GM19395 (cell line): ENCODE measurements around the gene PMM1.
"Not testable (repeated sequence)": the region's sequence is repeated elsewhere in the genome, so short reads cannot be mapped to it uniquely, and the experiment has no call there.

Source experiments
- ATAC-seq: cut with Tn5 transposase; IDR thresholded peaks from one replicate; pipeline ENCODE4 v1.9.1; 2021; ENCODE audit warnings: mild to moderate bottlenecking, moderate library complexity; ENCODE audit not compliant: unreplicated experiment

PMM1 gene

DNA sequence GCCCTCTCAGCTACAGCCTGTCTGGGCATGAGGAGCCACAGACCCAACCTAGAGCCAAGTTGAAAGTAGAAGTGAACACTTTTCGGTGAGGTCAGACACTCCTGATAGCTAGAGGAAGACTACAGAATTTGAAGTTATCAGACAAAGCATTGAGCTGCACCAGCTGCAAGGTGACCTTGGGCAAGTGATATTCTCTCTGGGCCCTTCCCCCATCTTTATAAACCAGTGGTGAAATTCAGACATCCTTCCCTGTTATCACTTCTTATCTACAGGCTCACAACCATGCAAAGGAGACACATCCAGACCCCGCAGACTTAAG is 8.0 kb upstream of the PMM1 start:
- ATAC-seq = no peak

DNA sequence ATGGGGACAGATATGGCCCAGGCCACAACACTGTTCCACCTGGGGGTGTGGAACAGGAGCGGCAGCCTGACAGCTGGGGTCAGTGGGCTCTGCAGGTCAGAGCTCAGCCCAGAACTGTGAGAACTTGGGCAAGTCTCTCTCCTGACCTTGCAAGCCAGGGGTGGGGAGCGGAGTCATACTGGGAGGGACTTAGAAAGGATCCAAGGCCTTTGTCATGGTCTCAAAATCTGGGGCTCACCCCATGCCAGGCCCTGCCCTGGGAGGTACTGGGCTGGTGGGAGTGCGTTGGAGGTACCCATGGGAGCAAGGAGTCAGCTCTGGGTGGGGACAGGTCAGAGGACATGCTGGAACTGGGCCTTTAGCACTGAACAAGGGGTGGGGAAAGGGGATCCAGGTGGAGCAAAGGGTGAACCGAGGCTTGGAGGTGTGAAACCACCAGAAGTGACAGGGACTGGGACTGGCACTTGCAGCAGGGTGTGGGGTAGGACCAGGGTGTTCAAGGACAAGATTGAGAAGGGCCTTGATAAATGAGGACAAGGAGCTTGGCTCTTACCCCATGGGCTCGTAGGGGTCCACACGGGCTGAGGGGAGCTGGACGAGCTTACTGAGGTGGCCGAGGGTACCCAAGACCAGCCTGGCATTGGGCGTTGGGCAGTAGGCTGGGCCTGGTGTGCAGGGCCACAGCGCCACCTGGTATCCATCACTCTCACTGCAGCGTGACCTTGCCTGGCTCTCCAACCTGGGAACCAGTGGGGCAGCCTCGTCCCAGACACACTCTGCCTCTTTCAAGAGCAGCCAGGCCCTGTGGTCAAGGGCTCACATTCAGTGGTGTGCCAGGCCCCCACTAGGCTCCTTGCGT is 7.4 kb upstream of the PMM1 start:
- no peak for ATAC-seq

DNA sequence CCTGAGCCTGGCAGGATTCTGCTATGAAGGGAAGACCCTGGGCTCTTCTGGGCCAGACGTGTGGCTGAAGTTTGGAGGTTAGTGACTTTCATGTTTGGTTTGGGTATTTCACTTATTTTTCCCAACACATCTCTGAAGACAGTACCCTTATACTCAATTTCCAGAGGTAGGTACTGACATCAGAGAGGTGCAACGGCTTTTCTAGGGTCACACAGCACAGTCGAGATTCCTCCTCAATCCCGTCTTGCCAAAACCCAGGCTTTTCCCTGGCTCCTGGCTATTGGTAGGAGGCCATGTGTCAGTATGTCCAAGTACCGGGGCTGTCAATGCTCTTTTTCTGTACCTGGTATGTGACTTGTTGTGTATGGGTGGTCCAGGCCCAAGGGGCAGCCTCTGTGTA is 6.1 kb upstream of the PMM1 start:
- ATAC-seq = no peak

DNA sequence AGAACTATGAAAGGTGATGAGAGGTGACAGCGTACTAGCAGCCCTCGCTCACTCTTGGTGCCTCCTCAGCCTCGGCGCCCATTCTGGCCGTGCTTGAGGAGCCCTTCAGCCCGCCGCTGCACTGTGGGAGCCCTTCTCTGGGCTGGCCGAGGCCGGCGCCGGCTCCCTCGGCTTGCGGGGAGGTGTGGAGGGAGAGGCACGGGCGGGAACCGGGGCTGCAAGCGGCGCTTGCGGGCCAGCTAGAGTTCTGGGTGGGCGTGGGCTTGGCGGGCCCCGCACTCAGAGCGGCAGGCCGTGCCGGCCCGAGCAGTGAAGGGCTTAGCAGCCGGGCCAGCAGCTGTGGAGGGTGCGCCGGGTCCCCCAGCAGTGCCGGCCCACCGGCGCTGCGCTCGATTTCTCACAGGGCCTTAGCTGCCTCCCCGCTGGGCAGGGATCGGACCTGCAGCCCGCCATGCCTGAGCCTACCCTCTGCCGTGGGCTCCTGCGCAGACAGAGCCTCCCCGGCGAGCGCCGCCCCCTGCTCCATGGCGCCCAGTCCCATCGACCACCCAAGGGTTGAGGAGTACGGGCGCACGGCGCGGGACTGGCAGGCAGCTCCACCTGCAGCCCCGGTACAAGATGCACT is 3.8 kb upstream of the PMM1 start:
- not testable (repeated sequence) for ATAC-seq

DNA sequence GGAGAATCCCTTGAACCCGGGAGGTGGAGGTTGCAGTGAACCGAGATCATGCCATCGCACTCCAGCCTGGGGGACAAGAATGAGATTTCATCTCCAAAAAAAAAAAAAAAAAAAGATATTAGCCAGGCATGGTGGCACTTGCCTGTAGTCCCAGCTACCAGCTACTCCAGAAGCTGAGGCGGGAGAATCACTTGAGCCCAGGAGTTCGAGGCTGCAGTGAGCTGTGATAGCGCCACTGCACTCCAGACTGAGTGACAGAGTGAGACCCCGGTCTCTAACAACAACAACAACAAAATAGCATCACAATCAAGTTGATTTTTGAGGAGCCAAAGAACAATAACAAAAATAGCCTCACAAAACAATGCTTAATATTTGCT is 2.3 kb downstream of the PMM1 start:
- no peak for ATAC-seq

DNA sequence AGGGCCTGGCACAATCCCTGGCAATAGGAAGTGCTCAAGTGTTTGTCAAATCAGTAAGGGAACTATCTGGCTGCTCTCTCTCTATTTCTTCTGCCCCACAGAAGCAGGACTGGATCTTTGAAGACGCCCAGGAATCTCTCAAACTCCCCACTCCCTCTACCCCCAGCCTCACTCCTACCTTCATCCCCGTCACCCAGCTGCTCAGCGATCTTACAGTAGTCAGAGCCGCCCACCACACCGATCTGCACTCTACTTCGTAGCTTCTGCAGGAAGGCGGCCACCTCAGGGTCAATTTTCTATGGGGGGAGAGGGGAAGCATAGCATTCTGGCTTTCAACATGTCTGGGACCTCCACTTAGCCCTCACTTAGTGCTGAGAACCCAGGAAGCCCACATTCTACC is 3.7 kb downstream of the PMM1 start:
- no peak for ATAC-seq

DNA sequence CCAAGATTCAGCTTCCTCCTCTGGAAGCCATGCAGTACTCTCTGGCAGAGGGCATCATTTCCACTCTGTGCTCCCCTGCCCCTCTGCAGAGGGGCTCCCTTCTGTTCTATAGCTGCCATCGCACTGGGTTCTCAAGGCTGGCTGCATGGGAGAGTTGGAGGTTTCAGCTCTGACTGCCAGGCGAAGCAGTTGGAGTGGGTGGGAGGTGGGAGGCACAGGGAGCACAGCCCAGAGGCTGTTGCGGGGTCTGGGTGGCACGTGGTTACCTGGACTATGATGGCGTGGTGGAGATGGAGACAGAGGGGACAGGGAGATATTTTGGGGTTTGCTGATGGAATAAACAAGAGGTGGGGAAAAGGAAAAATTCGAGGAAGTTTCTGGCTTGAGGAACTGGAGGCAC is 4.8 kb downstream of the PMM1 start:
- ATAC-seq = no peak

DNA sequence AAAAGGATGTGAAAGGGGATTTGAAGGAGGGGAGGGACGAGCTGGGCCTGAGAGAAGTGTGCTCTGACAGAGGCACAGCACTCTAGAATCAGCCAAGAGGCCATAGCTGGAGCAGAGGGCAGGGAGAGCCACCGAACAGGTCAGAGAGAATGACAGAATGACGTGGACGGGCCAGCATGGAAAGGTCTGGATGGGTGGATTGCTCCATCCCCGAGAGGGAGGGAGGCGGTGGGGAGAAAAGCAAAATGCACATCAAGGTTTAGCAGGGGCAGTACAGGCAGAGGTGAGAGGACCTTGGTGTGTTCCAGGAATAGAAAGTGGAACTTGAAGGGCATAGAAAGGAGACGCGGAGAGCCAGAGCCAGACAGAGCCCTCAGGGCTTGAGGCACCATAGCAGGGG is 6.9 kb downstream of the PMM1 start:
- no peak for ATAC-seq

DNA sequence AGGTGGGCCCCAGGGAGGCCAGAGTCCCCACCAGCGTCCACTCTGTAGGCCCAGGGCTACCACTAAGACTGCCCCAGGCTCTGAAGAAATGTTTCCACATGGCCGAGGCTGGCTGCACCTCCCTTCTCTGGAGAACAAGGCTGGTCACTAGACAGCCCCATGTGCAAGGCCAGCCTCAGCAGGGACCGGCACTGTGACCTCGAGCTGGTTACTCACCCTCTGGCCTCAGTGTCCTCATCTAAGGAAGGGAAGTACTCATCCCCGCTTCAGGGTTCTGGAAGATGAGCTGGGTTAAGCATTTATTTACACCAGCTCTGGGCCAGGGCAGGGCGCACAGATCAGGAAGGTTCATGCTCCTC is 9.7 kb downstream of the PMM1 start:
- no peak for ATAC-seq

DNA sequence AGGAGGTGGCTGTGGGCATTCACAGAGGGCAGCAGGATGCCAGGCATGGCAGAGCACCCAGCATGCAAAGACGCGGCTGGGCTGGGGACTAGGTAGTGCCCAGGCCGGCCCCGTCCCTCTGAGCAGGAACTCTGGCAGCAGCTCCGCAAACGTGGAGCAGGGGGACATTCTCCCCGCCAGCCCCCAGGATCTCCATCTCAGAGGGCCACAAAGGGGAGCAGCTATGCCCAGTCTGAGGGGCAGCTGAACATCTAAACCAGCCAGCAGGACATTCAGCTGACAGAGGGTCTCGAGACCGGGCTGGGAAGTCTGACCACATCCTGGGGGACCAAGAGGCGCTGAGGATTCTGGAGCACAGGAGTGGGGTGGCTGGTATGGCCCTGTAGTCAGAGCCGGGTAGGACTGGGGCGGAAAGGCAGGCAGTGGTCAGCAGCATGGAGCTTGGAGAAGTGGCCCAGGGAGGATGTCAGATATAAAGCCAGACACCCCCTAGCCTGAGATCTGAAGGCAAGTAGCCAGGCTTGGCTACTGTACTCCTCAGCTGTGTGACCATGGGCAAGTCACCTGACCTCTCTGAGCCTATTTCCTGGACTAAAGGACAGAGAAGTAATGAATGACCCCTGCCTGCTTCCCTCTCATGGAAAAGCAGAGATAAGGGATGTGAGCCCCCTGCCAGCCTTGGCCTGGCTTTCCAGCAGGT is 10.2 kb downstream of the PMM1 start:
- ATAC-seq = no peak

DNA sequence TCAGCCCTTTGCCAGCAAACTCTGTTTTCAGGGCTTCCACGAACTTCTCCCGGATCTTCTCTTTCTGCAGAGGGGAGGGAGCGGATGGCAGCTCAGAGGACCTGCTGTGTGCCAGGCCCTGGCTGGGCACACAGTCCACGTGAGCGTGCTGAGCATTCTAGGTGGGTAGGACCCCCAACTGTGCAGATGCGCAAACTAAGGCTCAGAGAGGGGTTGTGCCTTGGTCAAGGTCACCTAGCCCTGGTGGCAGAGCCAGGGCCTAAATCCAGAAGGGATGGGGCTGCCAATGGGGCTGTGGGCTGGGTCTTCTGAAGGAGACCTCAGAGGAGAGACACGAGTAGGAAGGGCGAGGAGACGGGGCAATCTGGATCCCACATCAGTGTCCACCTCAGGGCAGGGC is 10.8 kb downstream of the PMM1 start:
- no peak for ATAC-seq

DNA sequence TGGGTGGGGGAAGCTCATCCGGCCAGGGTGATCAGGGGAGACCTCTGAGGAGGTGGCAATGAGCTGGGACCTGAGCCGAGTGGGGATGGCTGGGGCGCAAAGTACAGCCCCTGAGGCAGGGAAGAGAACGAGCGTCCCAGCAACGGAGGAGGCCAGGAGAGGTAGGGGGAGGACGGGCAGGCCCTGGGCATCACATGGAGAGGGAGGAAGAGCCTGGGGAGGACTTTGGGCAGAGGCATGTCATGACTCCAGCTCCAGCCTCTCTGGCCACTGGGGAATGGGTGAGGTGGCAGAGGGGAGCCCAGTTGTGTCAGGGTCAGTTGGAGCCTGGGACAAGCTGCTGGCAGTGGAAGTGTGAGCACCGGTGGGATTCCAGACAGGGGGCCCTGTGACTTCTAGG is 11.5 kb downstream of the PMM1 start:
- ATAC-seq = no peak

DNA sequence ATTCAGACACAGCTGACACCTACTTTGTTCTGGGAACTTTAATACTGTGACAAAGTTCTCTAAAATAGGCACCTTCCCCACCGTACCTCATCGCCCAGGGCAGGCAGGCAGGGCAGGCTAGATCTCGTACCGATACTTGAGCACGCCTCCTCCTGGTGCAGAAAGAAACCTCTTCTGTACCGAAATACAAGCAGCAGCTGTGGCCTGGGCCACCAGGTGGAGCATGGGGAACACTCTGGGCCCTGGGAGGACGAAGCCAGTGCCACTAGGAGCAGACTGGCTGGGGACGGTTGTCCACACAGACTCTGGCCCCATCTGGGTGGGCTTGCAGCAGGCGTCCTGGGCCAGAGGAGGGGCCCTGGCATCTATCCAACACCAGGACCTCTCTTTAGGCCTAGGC is 12.8 kb downstream of the PMM1 start:
- ATAC-seq = no peak

DNA sequence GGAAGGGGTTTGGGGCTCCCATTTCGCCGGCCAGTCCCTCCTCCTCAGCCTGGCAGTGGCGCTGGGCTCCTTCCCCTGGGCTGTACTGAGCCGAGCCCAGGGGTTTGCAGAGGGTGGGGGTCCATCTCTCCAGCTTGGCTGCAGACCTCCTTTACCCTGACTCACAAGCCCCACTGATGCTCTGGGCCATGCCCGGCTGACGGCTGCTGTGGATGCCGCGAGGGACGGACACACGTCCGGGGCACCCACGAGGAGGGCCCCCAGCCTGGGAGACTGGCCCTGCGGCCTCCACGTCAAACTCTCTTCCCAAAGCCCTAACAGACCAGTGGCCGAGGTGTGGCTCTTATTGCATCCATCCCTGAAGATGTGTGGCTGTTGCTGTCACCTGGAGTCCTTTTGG is 14.1 kb downstream of the PMM1 start:
- ATAC-seq = no peak

DNA sequence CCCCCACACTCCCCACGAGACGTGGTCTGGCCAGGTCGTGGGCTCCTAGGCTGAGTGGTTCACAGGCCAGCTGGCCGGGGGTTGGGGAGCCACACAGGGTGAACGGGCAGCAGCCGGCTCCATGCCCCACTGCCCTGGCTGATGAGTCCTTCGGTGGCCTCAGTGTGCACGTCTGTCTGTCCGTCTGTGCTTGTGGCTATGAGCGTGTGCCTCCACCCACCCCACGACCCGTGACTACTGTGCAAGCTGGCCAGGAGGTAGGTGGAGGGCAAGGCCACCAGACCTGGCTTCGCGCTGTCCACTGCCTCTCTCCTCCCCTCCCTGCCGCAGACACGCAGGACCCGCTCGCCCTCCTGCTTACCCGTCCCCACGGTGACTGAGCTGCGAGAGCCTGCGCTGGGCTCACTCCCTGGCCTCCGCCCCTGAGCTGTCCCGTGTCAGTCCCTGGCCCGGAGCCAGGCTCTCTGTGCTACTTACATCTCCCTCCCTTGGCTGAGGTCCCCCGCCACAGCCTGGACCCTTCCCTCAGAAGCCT is 14.7 kb downstream of the PMM1 start:
- no peak for ATAC-seq

DNA sequence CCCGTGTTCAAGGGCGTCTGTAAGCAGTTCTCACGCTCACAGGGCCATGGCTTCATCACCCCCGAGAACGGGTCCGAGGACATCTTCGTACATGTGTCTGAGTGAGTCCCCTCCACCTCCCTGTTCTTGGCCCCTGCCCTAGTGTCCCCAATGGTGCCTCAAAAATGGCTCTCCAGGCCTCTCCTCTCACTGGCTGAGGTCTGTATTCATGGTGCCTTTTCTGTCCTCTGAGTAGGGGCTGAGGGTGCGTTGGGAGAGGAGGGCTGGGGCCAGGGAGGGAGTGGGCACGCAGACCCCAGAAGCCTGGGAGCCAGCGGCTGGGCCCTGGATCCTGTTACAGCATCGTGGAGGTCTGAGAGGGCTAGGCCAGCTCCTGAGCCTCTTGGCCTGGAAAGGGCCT is 16.0 kb downstream of the PMM1 start:
- ATAC-seq = no peak

DNA sequence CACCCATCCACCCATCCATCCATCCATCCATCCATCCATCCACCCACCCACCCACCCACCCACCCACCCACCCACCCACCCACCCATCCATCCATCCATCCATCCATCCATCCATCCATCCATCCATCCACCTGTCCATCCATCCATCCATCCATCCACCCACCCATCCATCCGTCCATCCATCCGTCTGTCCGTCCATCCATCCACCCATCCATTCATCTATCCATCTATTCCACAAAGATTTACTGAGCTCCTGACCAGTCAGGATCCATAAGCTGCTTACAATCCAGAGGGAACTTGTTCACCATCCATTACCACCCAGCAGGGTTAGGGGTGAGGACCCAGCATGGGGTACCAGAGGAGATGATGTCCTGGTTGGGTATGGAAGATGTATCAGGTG is 17.3 kb downstream of the PMM1 start:
- ATAC-seq = not testable (repeated sequence)

DNA sequence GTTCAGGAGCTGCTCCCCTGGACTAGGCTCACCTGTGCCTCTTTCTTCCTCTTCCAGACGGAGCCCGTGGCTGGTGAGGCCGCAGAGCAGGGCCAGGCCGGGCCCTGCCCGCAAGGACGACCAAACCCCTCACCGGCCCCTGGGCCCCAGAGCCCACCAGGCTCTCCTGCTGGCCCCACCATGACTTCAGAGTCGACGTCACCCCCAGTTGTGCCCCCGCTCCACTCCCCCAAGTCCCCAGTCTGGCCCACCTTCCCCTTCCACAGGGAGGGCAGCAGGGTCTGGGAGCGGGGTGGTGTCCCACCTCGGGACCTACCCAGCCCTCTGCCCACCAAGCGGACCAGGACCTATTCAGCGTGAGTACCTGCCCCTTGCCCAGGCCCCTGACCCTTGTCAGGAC is 17.9 kb downstream of the PMM1 start:
- ATAC-seq = no peak

DNA sequence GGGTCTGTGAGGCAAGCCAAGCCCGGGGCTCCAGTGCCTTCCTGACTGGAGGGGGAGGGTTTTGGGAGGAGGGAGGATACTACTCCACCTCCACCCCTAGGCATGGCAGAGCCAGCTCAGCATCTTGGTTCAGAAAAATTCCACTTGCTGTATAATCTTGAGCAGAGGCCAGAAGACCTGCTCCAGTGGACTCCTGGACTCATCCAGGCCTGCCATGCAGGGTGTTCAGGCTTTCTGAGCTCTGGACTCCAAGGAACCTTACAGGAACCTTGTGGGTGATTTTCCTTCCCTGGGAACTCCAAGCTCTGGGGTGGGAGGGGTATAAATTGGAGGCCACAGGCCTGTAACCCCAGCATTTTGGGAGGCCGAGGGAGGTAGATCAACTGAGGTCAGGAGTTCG is 19.4 kb downstream of the PMM1 start:
- ATAC-seq = no peak

DNA sequence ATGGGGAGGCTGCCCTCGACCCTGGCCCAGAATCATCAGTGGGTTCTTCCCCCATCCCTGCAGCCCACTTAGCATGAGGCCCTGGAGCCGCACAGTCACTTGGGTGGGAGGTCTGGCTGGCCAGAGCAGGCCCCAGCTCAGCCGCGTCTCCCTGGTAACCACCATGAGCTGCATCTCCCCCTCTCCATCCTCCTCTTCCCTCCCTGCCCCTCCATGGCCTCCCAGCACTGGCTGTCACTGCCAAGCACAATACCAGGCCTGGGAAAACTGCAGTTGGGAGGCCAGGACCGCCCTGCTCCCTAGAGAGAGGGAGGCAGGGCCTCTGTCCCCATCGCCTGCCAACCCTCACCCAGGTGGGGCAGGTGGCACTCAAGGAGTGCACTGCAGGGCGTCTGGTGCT is 20.8 kb downstream of the PMM1 start:
- no peak for ATAC-seq

DNA sequence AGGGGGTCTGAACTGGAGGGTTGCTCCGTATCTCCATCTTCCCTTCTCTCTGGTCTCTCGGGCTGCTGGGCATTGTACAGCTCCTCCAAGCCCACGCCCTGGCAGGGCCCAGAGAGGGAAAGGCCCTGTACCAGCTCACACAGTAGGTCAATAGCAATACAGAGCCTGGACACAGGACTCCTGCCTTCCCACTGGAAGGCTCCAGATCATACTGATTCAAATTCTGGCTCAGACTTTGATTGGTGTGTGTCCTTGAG is 22.2 kb downstream of the PMM1 start:
- no peak for ATAC-seq

DNA sequence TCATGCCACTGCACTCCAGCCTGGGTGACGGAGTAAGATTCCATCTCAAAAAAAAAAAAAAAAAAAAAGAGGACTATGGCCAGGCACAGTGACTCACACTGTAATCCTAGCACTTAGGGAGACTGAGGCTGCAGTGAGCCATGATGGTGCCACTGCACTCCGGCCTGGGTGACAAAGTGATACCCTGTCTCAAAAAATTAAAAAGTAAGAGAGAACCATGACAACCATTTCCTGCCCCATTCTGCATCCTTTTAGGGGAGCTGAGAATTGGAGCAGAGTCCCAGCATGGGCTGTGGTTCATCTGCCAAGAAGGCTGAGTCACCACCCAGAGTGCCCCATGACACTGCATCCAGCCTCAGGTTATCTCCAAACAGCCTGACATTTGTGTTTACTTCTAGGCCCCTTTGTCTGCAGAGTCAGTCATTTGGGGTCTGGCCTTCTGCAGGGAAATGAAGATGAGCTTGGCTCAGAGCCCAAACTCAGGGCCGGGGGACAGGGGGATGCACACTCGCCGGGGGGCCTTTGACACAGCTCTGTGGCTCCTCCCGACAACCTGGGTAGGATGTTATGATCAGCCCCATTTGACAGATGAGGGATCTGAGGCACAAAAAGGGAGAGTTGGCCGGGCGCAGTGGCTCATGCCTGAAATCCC is 24.1 kb downstream of the PMM1 start:
- no peak for ATAC-seq
